Naive thymus-derived CD4-positive, alpha-beta T cell (primary cell): ENCODE data around the gene ZNF652. TPM values are rescaled to one million over a fixed set of nuclear protein-coding genes. Genes with fewer than 3 reads are reported as not detected.

ENCODE experiments used
- ATAC-seq: fragments of 150-1000 bp; cut with Tn5 transposase; 2 replicates; pipeline ENCODE4 v1.10.0; 2021; ENCODE audit warnings: mild to moderate bottlenecking, moderate library complexity
- CTCF ChIA-PET: fragments of 350-600 bp; sonication (Branson Sonifier 250); formaldehyde crosslinking; loops from one replicate; lab custom pipeline; 2021; ENCODE audit warnings: antibody characterized with exemption; lab: Charles Lee
- POLR2A ChIA-PET: fragments of 350-600 bp; sonication (Branson Sonifier 250); formaldehyde crosslinking; loops from one replicate; lab custom pipeline; 2021; ENCODE audit warnings: antibody characterized with exemption, inconsistent platforms; lab: Charles Lee
- DNase-seq, 9 donors: peaks; one replicate each; pipeline versions ENCODE4 v3.0.0 to v3.0.0-alpha.2; 2020 to 2022; ENCODE audit warnings: mixed read lengths in 1 of 9
- H3K27ac ChIP-seq: one replicate; pipeline ENCODE4 v1.7.0; 2013; ENCODE audit warnings: mild to moderate bottlenecking, low read depth, low read length, moderate library complexity
- H3K27me3 ChIP-seq, 2 donors: one replicate each; pipeline ENCODE4 v1.7.0; 2013; ENCODE audit warnings: low read length in 2 of 2, mild to moderate bottlenecking in 2 of 2, moderate library complexity in 2 of 2; ENCODE audit not compliant: control insufficient read depth in 2 of 2, insufficient read depth in 2 of 2
- H3K36me3 ChIP-seq, 3 experiments: 1 replicate in 2 of 3; 2 replicates in 1 of 3; pipeline ENCODE4 v1.7.0; 2013; ENCODE audit warnings: low read length in 3 of 3, mild to moderate bottlenecking in 3 of 3, moderate library complexity in 1 of 3; ENCODE audit not compliant: insufficient read depth in 3 of 3, control insufficient read depth in 2 of 3
- H3K4me1 ChIP-seq, 2 donors: one replicate each; pipeline ENCODE4 v1.7.0; 2013; ENCODE audit warnings: low read length in 2 of 2, mild to moderate bottlenecking in 2 of 2, moderate library complexity in 1 of 2; ENCODE audit not compliant: control insufficient read depth in 2 of 2, insufficient read depth in 2 of 2
- H3K4me3 ChIP-seq: 2 replicates; pipeline ENCODE4 v1.7.0; 2013; ENCODE audit warnings: mild to moderate bottlenecking, low read length
- H3K9me3 ChIP-seq, 3 experiments: 1 replicate in 2 of 3; 2 replicates in 1 of 3; pipeline ENCODE4 v1.7.0; 2013; ENCODE audit warnings: low read length in 3 of 3; ENCODE audit not compliant: control insufficient read depth in 2 of 3
- H3K27ac Mint-ChIP-seq, 9 donors: one replicate each; pipeline ENCODE4 v1.8.0; 2020 to 2022; ENCODE audit warnings: mixed read lengths in 9 of 9, mild to moderate bottlenecking in 8 of 9, moderate library complexity in 5 of 9, inconsistent platforms in 2 of 9
- H3K27me3 Mint-ChIP-seq, 5 donors: one replicate each; pipeline ENCODE4 v1.8.0; 2021 to 2022; ENCODE audit warnings: mixed read lengths in 5 of 5, mild to moderate bottlenecking in 1 of 5
- H3K36me3 Mint-ChIP-seq, 5 donors: one replicate each; pipeline ENCODE4 v1.8.0; 2020 to 2022; ENCODE audit warnings: mixed read lengths in 5 of 5, mild to moderate bottlenecking in 3 of 5, inconsistent platforms in 1 of 5
- H3K4me1 Mint-ChIP-seq, 7 donors: one replicate each; pipeline ENCODE4 v1.8.0; 2020 to 2022; ENCODE audit warnings: mixed read lengths in 7 of 7, mild to moderate bottlenecking in 3 of 7, inconsistent platforms in 1 of 7
- H3K4me3 Mint-ChIP-seq, 10 donors: one replicate each; pipeline ENCODE4 v1.8.0; 2020 to 2022; ENCODE audit warnings: mild to moderate bottlenecking in 10 of 10, mixed read lengths in 10 of 10, moderate library complexity in 6 of 10, inconsistent platforms in 2 of 10
- H3K9me3 Mint-ChIP-seq, 11 donors: one replicate each; pipeline ENCODE4 v1.8.0; 2020 to 2022; ENCODE audit warnings: mixed read lengths in 11 of 11, mild to moderate bottlenecking in 4 of 11, inconsistent platforms in 1 of 11, moderate library complexity in 1 of 11
- intact Hi-C, 2 donors: fragments of 100-400 bp; cut with micrococcal nuclease; formaldehyde crosslinking; loops; one replicate each; pipeline ENCODE4 v1.15.1; 2023
- polyA plus RNA-seq, 2 donors: library from polyadenylated mRNA; unstranded; fragments of 300-500 nt; fragmentation: Illumina TruSeq; gene quantifications; one replicate each; pipeline ENCODE4 v1.2.3, GENCODE V29; 2021
- total RNA-seq, 6 experiments: library from RNA in 5 of 6; stranded (reverse) in 5 of 6; gene quantifications; 1 replicate in 5 of 6; 2 replicates in 1 of 6; pipeline ENCODE4 v1.2.3 and lab custom pipeline; 2021 to 2026

The ZNF652 gene
- total and polyA plus RNA-seq, 7 experiments from 2014 or later, result 19.3 to 64.4 (median 46.1) TPM

DNA sequence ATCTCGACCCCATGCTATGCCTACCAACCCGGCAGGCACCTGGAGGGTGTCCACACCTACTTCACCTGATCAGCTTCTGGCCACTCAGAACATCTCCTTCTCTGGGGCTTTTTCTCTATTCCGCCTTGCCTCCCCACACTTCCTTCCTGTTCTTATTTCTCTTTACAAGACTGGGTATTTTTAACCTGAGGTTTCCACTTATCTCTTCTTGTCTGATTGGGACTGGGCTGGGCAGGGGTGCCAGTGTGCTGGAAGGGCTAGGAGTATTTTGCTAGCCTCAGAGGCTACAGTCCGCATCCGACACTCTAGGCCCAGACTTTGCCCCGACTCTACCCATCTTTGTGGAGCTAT, 26.2 kb upstream of the ZNF652 start:
- H3K4me3 ChIP-seq, result peak overlapping the region; percentile 50
- no peaks in the 10 kb centered on the region for H3K27me3 ChIP-seq
- H3K4me3 Mint-ChIP-seq, result peak overlapping the region; percentile 59 to 86 (median 80)
- peak overlapping the region; percentile 49 for H3K27ac ChIP-seq
- DNase-seq, result peak in 7 of 9 donors; percentile 11 to 58 (median 39)
- H3K27ac Mint-ChIP-seq, result peak overlapping the region; percentile 65 to 93 (median 88)
- no peaks in the 10 kb centered on the region for H3K9me3 ChIP-seq
- H3K4me1 Mint-ChIP-seq, result peaks cover 46 to 54% (median 51%) of the 10 kb centered on the region in 7 donors
- H3K36me3 Mint-ChIP-seq, result peaks cover 0 to 4% (median 0%) of the 10 kb centered on the region in 5 donors
- POLR2A ChIA-PET, result interaction anchor here (0.6 to 2.4 kb wide), 4 partner anchors 27 to 69 kb away, joined by 3 to 10 read pairs (median 4); partner anchors contain the start of gene ZNF652
- H3K4me1 ChIP-seq, result peaks cover 39 to 46% of the 10 kb centered on the region in 2 donors
- H3K9me3 Mint-ChIP-seq, result peaks cover 0 to 5% (median 0%) of the 10 kb centered on the region in 11 donors
- H3K36me3 ChIP-seq, result no peaks in the 10 kb centered on the region
- intact Hi-C loops, result loop anchor here in 1 of 2 donors (1.0 kb wide), 1 partner anchor 26 kb away; the partner anchor contains the start of gene ZNF652
- CTCF ChIA-PET, result interaction anchor here (1.1 to 1.8 kb wide), 6 partner anchors 8 to 168 kb away, joined by 3 to 11 read pairs (median 6); no protein-coding TSS in a partner anchor
- peaks cover 0 to 2% (median 0%) of the 10 kb centered on the region in 5 donors for H3K27me3 Mint-ChIP-seq
- ATAC-seq, result peak; percentile 86

DNA sequence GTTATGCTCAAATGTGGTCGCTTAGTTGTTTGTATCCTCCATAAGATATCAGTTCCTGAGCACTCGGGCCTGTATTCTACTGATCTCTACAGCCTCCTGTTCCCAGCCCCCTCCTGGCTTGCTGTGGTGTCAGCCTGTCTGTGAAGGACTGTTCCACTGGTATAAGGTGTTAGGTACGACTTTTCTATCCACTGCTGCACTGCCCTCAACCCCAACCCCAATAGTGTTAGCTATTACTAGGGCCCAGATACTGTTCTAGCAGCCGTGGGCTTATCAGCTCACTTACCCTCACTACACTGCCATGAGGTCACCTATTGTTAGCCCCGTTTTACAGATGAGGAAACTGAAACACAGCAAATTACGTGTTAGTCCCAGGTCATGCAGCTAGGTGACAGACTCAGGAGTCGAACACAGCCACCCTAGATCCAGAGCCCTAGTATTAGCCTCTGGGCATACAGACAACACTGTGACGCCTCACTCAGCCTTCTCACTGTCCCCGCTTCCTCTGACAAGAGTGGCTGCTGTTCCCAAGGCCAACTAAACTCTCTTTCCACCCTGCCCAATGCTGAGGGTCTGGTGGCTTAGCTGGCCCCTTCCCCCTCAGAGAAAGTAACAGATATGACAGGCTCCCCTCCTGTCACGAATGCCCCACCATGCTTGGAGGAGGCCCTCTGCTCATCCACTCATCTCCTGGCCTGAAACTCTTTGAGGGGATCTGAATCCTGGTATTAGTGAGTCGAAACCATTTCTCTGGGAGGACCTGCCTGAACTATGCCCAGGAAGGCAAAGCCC, 25.6 kb upstream of the ZNF652 start:
- no peaks in the 10 kb centered on the region for H3K36me3 ChIP-seq
- peak overlapping the region; percentile 59 to 86 (median 80) for H3K4me3 Mint-ChIP-seq
- peaks cover 39 to 46% of the 10 kb centered on the region in 2 donors for H3K4me1 ChIP-seq
- no peak for DNase-seq
- ATAC-seq, result peak; percentile 42
- peak overlapping the region; percentile 65 to 93 (median 88) for H3K27ac Mint-ChIP-seq
- peak overlapping the region; percentile 49 for H3K27ac ChIP-seq
- peaks cover 46 to 54% (median 50%) of the 10 kb centered on the region in 7 donors for H3K4me1 Mint-ChIP-seq
- ChIA-PET POLR2A (interaction anchor here (0.6 to 2.4 kb wide), 3 partner anchors 26 to 72 kb away, joined by 3 to 10 read pairs (median 3); partner anchors contain the start of gene ZNF652), CTCF (interaction anchor here (1.5 to 1.8 kb wide), 4 partner anchors 8 to 169 kb away, joined by 3 to 8 read pairs (median 6); no protein-coding TSS in a partner anchor)
- intact Hi-C loops, result loop anchor here in 1 of 2 donors (1.0 kb wide), 1 partner anchor 25 kb away; the partner anchor contains the start of gene ZNF652
- peak overlapping the region; percentile 50 for H3K4me3 ChIP-seq
- no peaks in the 10 kb centered on the region for H3K27me3 ChIP-seq
- no peaks in the 10 kb centered on the region for H3K9me3 ChIP-seq
- H3K9me3 Mint-ChIP-seq, result peaks cover 0 to 5% (median 0%) of the 10 kb centered on the region in 11 donors
- H3K27me3 Mint-ChIP-seq, result peaks cover 0 to 2% (median 0%) of the 10 kb centered on the region in 5 donors
- peaks cover 0 to 4% (median 0%) of the 10 kb centered on the region in 5 donors for H3K36me3 Mint-ChIP-seq

DNA sequence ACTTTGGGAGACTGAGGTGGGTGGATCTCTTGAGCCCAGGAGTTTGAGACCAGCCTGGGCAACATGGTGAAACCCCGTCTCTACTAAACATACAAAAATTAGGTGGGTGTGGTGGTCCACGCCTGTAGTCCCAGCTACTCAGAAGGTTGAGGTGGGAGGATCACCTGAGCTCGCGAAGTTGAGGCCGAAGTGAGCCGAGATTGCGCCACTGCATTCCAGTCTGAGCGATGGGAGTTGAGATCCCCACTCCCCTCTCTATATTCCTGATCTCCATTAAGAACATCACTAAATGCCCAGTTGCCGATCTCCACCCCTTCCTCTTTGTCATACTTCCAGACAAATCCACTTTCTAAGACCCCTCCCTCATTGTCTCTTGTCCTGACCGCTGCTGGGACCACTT, 24.3 kb upstream of the ZNF652 start:
- DNase-seq, result no peak

DNA sequence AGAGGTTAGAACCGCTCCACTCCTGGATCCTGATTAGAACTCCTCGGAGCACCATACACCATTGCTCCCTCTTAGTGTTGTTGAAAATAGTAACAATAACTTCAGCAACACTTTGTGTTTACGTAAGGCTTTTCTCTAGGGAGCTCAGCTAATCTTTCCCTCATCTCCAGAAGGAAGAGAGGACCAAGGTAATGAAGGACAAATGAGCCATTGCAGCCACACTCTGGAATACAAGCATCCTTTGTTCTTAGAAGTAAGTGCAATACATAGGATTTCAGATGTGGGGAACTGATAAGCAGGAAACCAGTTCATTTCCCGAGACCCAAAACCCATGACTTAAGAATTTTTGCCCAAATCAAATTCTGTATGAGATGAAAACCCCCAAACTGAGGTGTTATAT, 22.9 kb upstream of the ZNF652 start:
- ATAC-seq, result no peak
- H3K27me3 ChIP-seq, result no peaks in the 10 kb centered on the region
- no peak overlapping the region for H3K27ac Mint-ChIP-seq
- peaks cover 0 to 5% (median 0%) of the 10 kb centered on the region in 5 donors for H3K27me3 Mint-ChIP-seq
- intact Hi-C loops, result no loop called here
- peaks cover under 1 to 4% (median 2%) of the 10 kb centered on the region in 5 donors for H3K36me3 Mint-ChIP-seq
- DNase-seq, result no peak
- ChIA-PET POLR2A (interaction anchor here (1.2 kb wide), 1 partner anchor 24 kb away, joined by 5 read pairs; no protein-coding TSS in a partner anchor), CTCF (no interaction called here)
- H3K4me3 Mint-ChIP-seq, result no peak overlapping the region
- no peak overlapping the region for H3K4me3 ChIP-seq
- peaks cover 33 to 39% (median 35%) of the 10 kb centered on the region in 7 donors for H3K4me1 Mint-ChIP-seq
- H3K4me1 ChIP-seq, result peaks cover 26 to 30% of the 10 kb centered on the region in 2 donors
- no peaks in the 10 kb centered on the region for H3K36me3 ChIP-seq
- H3K9me3 ChIP-seq, result no peaks in the 10 kb centered on the region
- no peak overlapping the region for H3K27ac ChIP-seq
- H3K9me3 Mint-ChIP-seq, result peaks cover 0 to 5% (median 0%) of the 10 kb centered on the region in 11 donors

More for the DNA sequence above, 24.3 kb upstream of the ZNF652 start:
- no peak overlapping the region for H3K4me3 Mint-ChIP-seq
- ChIA-PET CTCF (no interaction called here), POLR2A (interaction anchor here (1.1 kb wide), 1 partner anchor 28 kb away, joined by 4 read pairs; no protein-coding TSS in a partner anchor)
- intact Hi-C loops, result no loop called here
- Histone ChIP-seq H3K36me3 (no peaks in the 10 kb centered on the region), H3K4me3 (no peak overlapping the region), H3K4me1 (peaks cover 39 to 45% of the 10 kb centered on the region in 2 donors), H3K27me3 (no peaks in the 10 kb centered on the region), H3K9me3 (no peaks in the 10 kb centered on the region), H3K27ac (no peak overlapping the region)
- H3K27ac Mint-ChIP-seq, result no peak overlapping the region
- peaks cover 0 to 2% (median 0%) of the 10 kb centered on the region in 5 donors for H3K27me3 Mint-ChIP-seq
- peaks cover 0 to 5% (median 0%) of the 10 kb centered on the region in 11 donors for H3K9me3 Mint-ChIP-seq
- H3K4me1 Mint-ChIP-seq, result peaks cover 46 to 53% (median 49%) of the 10 kb centered on the region in 7 donors
- no peak for ATAC-seq
- H3K36me3 Mint-ChIP-seq, result peaks cover 0 to 4% (median 0%) of the 10 kb centered on the region in 5 donors

DNA sequence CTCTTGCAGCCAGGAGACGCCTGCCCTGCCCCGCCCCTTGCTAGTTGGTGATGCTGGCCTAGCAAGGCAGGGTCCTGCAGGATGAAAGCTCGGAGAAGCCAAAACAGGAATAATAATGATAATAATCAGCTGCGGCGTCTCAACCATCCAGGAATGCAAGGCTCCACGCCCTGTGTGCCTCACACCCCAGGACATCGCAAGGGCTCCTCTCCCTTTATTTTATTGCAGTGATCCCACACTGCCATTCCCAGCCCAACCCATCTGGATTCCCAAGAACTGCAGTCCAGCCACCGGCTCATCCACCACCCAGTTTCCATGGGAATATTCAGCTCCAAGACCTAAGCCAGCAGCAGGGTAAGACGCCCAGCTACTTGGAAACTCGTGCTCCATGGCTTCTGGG, 21.0 kb upstream of the ZNF652 start:
- Histone ChIP-seq H3K9me3 (no peaks in the 10 kb centered on the region), H3K27ac (no peak overlapping the region), H3K27me3 (no peaks in the 10 kb centered on the region), H3K4me1 (peaks cover 8 to 11% of the 10 kb centered on the region in 2 donors), H3K36me3 (no peaks in the 10 kb centered on the region), H3K4me3 (no peak overlapping the region)
- CTCF ChIA-PET, result no interaction called here
- H3K27me3 Mint-ChIP-seq, result peaks cover 0 to 5% (median 0%) of the 10 kb centered on the region in 5 donors
- peaks cover 0 to 7% (median 0%) of the 10 kb centered on the region in 11 donors for H3K9me3 Mint-ChIP-seq
- no peak overlapping the region for H3K27ac Mint-ChIP-seq
- H3K36me3 Mint-ChIP-seq, result peaks cover under 1 to 17% (median 11%) of the 10 kb centered on the region in 5 donors
- H3K4me3 Mint-ChIP-seq, result no peak overlapping the region
- no peak for ATAC-seq
- DNase-seq, result no peak
- POLR2A ChIA-PET, result no interaction called here
- intact Hi-C loops, result no loop called here
- peaks cover 15 to 24% (median 21%) of the 10 kb centered on the region in 7 donors for H3K4me1 Mint-ChIP-seq

DNA sequence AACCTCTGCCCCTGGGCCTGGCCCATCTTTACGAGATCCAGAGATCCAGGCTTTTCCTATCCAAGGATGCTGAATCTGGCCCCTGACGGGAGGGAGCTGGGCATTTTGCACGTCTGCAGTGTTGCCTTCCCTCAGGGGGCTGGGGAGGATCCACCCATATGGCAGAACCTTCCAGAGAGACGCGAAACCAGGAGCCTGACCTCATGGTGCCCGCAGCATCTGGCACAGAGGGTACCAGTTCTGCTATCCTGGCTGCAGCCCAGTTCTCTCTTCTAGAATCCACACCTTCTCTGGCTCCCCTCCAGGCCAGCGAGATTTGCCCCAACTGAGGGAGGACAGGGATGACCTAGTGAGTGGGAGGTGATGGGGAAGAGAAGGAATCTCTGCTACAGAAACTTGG, 20.5 kb upstream of the ZNF652 start:
- CTCF ChIA-PET, result no interaction called here
- no peaks in the 10 kb centered on the region for H3K36me3 ChIP-seq
- no peaks in the 10 kb centered on the region for H3K9me3 ChIP-seq
- H3K4me1 ChIP-seq, result peaks cover 3 to 6% of the 10 kb centered on the region in 2 donors
- intact Hi-C loops, result no loop called here
- Mint-ChIP-seq H3K9me3 (peaks cover 0 to 7% (median 0%) of the 10 kb centered on the region in 11 donors), H3K4me1 (peaks cover 10 to 19% (median 16%) of the 10 kb centered on the region in 7 donors), H3K27ac (no peak overlapping the region), H3K36me3 (peaks cover 0 to 17% (median 11%) of the 10 kb centered on the region in 5 donors), H3K4me3 (no peak overlapping the region), H3K27me3 (peaks cover 0 to 9% (median 0%) of the 10 kb centered on the region in 5 donors)
- no peaks in the 10 kb centered on the region for H3K27me3 ChIP-seq
- no peak for ATAC-seq
- no peak for DNase-seq
- POLR2A ChIA-PET, result no interaction called here
- H3K4me3 ChIP-seq, result no peak overlapping the region
- no peak overlapping the region for H3K27ac ChIP-seq
